ENCODE results near the gene ADPRH. TPM values are rescaled to one million over a fixed set of nuclear protein-coding genes. Genes with fewer than 3 reads are reported as not detected.
"Not testable (repeated sequence)": the region's sequence is repeated elsewhere in the genome, so short reads cannot be mapped to it uniquely, and the experiment has no call there.

ADPRH gene
- total RNA-seq, 1 donor from 2014 or later = 26.5 TPM

DNA sequence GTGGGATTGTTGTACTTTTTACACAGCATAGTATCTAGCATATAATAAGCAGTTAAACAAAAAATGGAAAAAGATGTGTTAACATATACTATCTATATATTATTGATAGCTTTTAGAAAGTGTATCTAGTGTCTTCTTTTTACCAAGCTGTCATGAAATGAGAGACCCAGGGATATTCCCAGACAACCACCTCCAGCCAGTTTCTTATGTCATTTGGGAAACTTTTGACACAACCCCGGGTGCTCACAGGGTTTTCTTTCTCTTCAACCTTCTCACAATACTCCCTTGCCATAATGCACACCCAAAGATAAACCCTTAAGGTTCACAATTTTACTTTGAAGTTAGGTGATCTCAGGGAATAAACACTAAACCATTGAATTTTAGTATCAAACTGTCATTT lies 13.6 kb downstream of the ADPRH start:
- H3K4me3 ChIP-seq = no peak overlapping the region
- peaks cover under 1% of the 10 kb centered on the region for H3K36me3 ChIP-seq
- ATAC-seq = no peak
- intact Hi-C loops (cut with DNase I) = loop anchor here (10.0 kb wide), 1 partner anchor 82 kb away; the partner anchor contains the start of gene COX17
- H3K4me1 ChIP-seq = peaks cover 27% of the 10 kb centered on the region
- DNase-seq = no peak
- no peaks in the 10 kb centered on the region for H3K9me3 ChIP-seq
- H3K27me3 ChIP-seq = no peaks in the 10 kb centered on the region
- no peak overlapping the region for H3K27ac ChIP-seq
- TF ChIP-seq, protein P1, sequence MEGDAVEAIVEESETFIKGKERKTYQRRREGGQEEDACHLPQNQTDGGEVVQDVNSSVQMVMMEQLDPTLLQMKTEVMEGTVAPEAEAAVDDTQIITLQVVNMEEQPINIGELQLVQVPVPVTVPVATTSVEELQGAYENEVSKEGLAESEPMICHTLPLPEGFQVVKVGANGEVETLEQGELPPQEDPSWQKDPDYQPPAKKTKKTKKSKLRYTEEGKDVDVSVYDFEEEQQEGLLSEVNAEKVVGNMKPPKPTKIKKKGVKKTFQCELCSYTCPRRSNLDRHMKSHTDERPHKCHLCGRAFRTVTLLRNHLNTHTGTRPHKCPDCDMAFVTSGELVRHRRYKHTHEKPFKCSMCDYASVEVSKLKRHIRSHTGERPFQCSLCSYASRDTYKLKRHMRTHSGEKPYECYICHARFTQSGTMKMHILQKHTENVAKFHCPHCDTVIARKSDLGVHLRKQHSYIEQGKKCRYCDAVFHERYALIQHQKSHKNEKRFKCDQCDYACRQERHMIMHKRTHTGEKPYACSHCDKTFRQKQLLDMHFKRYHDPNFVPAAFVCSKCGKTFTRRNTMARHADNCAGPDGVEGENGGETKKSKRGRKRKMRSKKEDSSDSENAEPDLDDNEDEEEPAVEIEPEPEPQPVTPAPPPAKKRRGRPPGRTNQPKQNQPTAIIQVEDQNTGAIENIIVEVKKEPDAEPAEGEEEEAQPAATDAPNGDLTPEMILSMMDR (IDR thresholded peaks at IDR 0.05) = no peak

DNA sequence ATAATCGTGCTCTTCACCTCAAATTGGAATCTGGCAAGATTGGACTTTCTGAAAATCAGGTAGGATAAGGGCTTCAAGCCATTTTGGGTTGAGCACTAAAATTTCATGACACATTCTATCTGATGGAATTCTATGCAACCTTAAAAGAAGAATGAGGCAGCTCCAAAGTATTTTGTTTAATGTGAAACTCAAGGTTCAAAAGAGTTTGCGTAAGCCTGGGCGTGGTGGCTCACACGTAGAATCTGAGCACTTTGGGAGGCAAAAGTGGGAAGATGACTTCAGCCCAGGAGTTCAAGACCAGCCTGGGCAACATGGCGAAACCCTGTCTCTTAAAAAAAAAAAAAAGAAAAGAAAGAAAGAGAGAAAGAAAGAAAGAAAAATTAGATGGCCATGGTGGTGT lies 14.8 kb downstream of the ADPRH start:
- TF ChIP-seq, protein P1 (IDR thresholded peaks at IDR 0.05) = no peak
- H3K27ac ChIP-seq = no peak overlapping the region

DNA sequence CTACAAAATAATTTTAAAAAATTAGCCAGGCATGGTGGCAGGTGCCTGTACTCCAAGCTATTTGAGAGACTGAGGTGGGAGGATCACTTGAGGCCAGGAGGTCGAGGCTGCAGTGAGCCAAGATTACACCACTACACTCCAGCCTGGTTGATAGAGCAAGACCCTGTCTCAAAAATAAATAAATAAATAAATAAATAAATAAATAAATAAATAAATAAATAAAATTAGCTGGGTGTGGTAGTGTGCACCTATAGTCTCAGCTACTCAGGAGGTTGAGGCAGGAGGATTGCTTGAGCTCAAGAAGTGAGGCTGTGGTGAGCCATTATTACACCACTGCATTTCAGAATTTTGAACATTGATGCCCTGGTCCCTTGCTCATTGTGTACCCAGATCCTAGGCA lies 15.6 kb downstream of the ADPRH start:
- ATAC-seq, H3K27ac ChIP-seq, H3K36me3 ChIP-seq, H3K4me3 ChIP-seq, H3K9me3 ChIP-seq, H3K27me3 ChIP-seq, DNase-seq: not testable (repeated sequence)
- intact Hi-C loops (cut with DNase I) = loop anchor here (10.0 kb wide), 1 partner anchor 80 kb away; the partner anchor contains the start of gene COX17
- H3K4me1 ChIP-seq = peaks cover 21% of the 10 kb centered on the region

More for the DNA sequence above, 14.8 kb downstream of the ADPRH start:
- Histone ChIP-seq H3K27me3 (no peaks in the 10 kb centered on the region), H3K9me3 (no peaks in the 10 kb centered on the region), H3K36me3 (no peaks in the 10 kb centered on the region), H3K4me3 (no peak overlapping the region), H3K4me1 (peaks cover 21% of the 10 kb centered on the region)
- intact Hi-C loops (cut with DNase I) = loop anchor here (10.0 kb wide), 1 partner anchor 81 kb away; the partner anchor contains the start of gene COX17
- DNase-seq = no peak
- no peak for ATAC-seq

DNA sequence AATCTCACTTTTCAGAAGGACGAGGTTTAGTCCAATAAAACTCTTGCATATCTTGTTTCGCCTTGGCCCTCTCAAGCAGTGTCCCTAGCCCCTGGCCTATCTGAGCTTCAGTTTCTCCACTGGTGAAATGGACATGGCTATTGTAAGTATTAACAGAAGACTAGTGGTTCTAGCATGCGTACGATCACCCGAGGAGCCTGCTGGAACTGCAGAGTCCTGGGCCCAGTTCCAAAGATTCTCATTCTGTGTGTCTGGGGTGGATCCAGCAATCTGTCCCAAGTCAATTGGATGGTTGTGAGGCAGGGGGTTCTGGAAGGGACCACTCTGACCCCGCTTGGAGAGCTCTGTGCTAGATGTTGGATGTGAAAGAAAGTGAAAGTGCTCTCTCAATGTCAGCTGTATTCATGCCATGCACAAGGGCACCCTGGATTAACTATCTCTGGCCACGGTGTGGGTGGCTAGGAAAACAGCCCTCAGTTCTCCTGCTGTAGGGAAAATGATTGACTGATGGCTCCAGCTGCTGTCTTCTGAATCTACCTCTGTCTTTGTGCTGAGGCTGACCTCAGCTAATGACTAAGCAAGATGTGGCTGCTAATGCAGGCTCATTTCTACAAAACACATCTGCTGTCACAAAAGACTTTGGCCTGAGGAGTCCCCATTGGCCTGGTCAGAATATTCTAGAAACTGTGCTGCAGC lies 16.5 kb downstream of the ADPRH start:
- H3K27ac ChIP-seq = no peak overlapping the region
- intact Hi-C loops (cut with DNase I) = loop anchor here (10.0 kb wide), 1 partner anchor 79 kb away; the partner anchor contains the start of gene COX17
- H3K4me3 ChIP-seq = peak overlapping the region; percentile 14
- no peaks in the 10 kb centered on the region for H3K36me3 ChIP-seq
- no peak for DNase-seq
- peaks cover 21% of the 10 kb centered on the region for H3K4me1 ChIP-seq
- no peaks in the 10 kb centered on the region for H3K27me3 ChIP-seq
- peak; percentile 6 for ATAC-seq
- TF ChIP-seq, protein P1 (IDR thresholded peaks at IDR 0.05) = no peak
- H3K9me3 ChIP-seq = no peaks in the 10 kb centered on the region

DNA sequence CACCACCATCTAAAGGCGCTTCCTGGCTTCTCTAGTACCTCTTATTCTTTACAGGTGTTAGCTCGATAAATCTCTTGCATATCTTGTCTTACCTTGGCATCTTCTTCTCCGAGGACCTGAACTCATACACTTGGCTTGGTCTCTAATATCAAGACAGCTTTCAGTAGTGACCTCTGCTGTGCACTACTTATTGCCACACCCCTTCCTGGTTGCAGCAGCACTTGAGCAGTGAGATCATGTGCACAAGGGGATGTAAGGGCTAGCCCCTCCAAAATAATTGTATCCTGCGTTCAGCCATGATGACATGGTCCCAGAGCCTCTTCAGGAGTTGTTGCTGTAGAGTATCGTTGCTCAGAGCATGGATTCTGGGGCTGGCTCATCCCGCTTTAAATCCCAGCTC lies 17.1 kb downstream of the ADPRH start:
- ATAC-seq = peak; percentile 51

More for the DNA sequence above, 17.1 kb downstream of the ADPRH start:
- Histone ChIP-seq H3K9me3 (no peaks in the 10 kb centered on the region), H3K36me3 (no peaks in the 10 kb centered on the region), H3K27ac (peak overlapping the region; percentile 72), H3K27me3 (no peaks in the 10 kb centered on the region), H3K4me1 (peaks cover 21% of the 10 kb centered on the region), H3K4me3 (no peak overlapping the region)
- TF ChIP-seq, protein P1 (IDR thresholded peaks at IDR 0.05) = no peak
- intact Hi-C loops (cut with DNase I) = loop anchor here (10.0 kb wide), 1 partner anchor 78 kb away; the partner anchor contains the start of gene COX17
- no peak for DNase-seq

All from upper lobe of right lung (tissue), 1 donor.